Loucy (cell line): ENCODE results near the gene NKAIN4.

Experiments used
- EZH2phosphoT487 ChIP-seq: fragments of 200-600 bp; IDR thresholded peaks from 2 replicates; pipeline ENCODE4 v1.6.1; 2018; ENCODE audit warnings: antibody characterized with exemption, mild to moderate bottlenecking, moderate library complexity, borderline replicate concordance
- TF ChIP-seq, protein P1 (sequence below): fragments of 200-600 bp; sonication (generic); conservative IDR thresholded peaks from 2 replicates; pipeline ENCODE4 v1.5.1; 2014; ENCODE audit warnings: mild to moderate bottlenecking, antibody characterized with exemption, low read length

DNA sequence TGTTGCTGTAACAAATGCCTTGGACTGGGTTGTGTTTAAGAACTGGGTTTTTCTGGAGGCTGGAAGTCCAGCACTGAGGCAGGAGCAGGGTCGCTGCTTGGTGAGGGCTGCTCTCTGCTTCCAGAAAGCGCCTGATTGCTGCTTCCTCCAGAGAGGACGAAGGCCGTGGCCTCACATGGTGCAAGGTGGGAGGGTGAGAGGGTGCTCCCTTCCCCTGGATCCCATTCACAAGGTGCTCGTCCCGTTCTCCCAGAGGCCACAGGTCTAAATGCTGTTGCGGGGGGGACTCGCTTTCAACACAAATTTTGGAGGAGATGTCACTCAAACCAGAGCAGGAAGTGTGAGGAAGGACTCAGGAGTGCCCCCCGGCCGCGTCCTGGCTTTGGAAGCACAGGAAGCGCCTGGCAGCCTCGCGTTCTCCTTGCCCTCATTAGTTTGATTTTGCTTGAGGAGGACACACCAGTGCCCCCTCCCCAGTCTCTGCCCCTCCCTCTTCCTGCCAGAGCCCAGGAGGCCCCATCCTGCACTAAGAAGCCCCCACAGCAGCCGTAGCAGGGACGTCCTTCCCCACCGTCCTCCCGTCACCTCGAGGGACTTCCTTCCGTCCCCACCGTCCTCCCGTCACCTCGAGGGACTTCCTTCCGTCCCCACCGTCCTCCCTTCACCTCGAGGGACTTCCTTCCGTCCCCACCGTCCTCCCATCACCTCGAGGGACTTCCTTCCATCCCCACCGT, 7.7 kb upstream of the NKAIN4 start:
- TF ChIP-seq, protein P1, sequence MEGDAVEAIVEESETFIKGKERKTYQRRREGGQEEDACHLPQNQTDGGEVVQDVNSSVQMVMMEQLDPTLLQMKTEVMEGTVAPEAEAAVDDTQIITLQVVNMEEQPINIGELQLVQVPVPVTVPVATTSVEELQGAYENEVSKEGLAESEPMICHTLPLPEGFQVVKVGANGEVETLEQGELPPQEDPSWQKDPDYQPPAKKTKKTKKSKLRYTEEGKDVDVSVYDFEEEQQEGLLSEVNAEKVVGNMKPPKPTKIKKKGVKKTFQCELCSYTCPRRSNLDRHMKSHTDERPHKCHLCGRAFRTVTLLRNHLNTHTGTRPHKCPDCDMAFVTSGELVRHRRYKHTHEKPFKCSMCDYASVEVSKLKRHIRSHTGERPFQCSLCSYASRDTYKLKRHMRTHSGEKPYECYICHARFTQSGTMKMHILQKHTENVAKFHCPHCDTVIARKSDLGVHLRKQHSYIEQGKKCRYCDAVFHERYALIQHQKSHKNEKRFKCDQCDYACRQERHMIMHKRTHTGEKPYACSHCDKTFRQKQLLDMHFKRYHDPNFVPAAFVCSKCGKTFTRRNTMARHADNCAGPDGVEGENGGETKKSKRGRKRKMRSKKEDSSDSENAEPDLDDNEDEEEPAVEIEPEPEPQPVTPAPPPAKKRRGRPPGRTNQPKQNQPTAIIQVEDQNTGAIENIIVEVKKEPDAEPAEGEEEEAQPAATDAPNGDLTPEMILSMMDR: no peak
- no peak for TF ChIP-seq EZH2phosphoT487
